Breast epithelium (tissue), 3 donors: ENCODE measurements around the gene SGCA.

ENCODE experiments used
- POLR2A ChIP-seq: fragments of 450-650 bp; IDR thresholded peaks from one replicate; pipeline ENCODE4 v1.6.1; 2016; ENCODE audit warnings: antibody characterized with exemption, mild to moderate bottlenecking, moderate library complexity
- TF ChIP-seq, protein P1 (sequence below), 3 donors: fragments of 450-650 bp; IDR thresholded peaks; one replicate each; pipeline ENCODE4 v1.5.1; 2016 to 2017; ENCODE audit warnings: antibody characterized with exemption in 3 of 3, mild to moderate bottlenecking in 3 of 3, moderate library complexity in 3 of 3

DNA sequence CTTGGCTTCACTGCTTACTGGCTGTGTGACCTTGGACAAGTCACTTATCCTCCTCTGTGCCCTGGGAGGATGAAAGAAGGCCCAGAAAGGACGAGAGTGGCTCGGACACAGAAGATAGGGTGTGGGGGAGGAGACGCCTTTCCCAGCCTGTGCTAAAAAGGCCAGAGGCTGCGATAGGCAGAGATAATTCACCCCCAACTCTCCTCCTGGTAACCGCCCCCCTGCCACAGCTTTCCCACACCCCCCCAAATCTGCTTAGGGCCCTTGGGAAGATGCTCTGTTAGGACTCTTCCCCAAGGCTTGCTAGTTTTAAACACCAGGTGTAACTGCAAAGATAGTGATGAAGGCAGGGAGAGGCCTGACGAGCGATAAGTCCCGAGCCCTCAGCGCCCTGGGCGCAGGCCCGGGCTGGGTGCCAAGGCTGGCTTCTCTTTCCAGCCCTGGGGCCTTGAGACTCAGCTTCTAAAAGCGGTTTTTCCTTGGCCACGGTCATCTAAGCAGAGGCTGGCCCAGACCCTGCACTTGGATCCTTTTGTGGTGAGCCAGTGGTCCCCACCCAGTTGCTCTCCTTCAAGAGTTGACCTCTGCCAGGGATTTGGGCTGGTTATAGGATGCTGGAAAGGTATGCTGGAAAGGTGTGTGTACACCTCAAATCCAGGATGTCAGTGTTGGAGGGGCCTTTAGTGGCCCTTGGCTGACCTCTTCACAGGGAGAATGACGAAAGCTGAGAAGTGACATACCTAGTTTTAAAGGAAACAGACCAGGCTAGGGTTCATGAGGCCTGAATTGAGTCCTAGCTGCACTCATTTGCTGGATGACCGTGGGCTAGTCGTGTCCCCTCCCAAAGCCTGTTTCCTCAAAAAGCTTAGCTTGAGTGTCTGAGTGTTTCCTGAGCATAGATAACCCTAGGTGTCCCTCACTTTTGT, 11.9 kb upstream of the SGCA start:
- TF ChIP-seq, protein P1, sequence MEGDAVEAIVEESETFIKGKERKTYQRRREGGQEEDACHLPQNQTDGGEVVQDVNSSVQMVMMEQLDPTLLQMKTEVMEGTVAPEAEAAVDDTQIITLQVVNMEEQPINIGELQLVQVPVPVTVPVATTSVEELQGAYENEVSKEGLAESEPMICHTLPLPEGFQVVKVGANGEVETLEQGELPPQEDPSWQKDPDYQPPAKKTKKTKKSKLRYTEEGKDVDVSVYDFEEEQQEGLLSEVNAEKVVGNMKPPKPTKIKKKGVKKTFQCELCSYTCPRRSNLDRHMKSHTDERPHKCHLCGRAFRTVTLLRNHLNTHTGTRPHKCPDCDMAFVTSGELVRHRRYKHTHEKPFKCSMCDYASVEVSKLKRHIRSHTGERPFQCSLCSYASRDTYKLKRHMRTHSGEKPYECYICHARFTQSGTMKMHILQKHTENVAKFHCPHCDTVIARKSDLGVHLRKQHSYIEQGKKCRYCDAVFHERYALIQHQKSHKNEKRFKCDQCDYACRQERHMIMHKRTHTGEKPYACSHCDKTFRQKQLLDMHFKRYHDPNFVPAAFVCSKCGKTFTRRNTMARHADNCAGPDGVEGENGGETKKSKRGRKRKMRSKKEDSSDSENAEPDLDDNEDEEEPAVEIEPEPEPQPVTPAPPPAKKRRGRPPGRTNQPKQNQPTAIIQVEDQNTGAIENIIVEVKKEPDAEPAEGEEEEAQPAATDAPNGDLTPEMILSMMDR (IDR thresholded peaks at IDR 0.05) = no peak
- no peak for TF ChIP-seq POLR2A
